NT2/D1 (cell line): ENCODE data around the gene RREB1.

Experiments
- SUZ12 ChIP-seq: IDR thresholded peaks from 2 replicates; pipeline ENCODE4 v1.6.1; 2011; ENCODE audit not compliant: insufficient read length, insufficient read depth; ENCODE audit errors: extremely low read depth
- YY1 ChIP-seq: IDR thresholded peaks from 2 replicates; pipeline ENCODE4 v1.6.1; 2011; ENCODE audit not compliant: insufficient read length, insufficient read depth

GRCh38 chr6:7119272-7119801 lies 11.6 kb downstream of the RREB1 start:
- TF ChIP-seq YY1 (no peak), SUZ12 (no peak)
